ENCODE results near the gene ADGRG2.
"Not testable (repeated sequence)": the region's sequence is repeated elsewhere in the genome, so short reads cannot be mapped to it uniquely, and the experiment has no call there.

Gene ADGRG2

DNA sequence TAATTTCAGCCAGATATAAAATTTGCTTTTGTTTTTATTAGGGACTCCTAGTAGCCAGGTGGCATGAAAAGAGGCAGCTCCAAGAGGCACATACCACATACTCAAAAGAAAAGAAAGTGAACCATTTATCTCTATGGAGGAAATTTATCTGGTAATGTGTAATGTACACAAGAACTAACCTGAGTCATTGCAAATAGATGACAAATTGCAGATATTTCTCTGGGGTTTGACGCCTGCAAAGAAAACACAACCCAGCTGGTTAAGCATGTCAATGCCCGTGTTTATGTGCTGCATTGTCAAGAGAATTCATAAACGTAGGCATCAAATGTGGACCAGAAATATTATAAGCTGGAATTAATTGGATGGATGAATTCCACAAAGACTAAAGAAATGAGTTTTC, 91.5 kb downstream of the ADGRG2 start:
- TF ChIP-seq, protein P1, sequence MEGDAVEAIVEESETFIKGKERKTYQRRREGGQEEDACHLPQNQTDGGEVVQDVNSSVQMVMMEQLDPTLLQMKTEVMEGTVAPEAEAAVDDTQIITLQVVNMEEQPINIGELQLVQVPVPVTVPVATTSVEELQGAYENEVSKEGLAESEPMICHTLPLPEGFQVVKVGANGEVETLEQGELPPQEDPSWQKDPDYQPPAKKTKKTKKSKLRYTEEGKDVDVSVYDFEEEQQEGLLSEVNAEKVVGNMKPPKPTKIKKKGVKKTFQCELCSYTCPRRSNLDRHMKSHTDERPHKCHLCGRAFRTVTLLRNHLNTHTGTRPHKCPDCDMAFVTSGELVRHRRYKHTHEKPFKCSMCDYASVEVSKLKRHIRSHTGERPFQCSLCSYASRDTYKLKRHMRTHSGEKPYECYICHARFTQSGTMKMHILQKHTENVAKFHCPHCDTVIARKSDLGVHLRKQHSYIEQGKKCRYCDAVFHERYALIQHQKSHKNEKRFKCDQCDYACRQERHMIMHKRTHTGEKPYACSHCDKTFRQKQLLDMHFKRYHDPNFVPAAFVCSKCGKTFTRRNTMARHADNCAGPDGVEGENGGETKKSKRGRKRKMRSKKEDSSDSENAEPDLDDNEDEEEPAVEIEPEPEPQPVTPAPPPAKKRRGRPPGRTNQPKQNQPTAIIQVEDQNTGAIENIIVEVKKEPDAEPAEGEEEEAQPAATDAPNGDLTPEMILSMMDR (IDR thresholded peaks at IDR 0.05; ENCODE audit: low read depth, low read length): no peak
- no peak overlapping the region for H3K4me3 ChIP-seq (ENCODE audit: low read depth, low read length)

DNA sequence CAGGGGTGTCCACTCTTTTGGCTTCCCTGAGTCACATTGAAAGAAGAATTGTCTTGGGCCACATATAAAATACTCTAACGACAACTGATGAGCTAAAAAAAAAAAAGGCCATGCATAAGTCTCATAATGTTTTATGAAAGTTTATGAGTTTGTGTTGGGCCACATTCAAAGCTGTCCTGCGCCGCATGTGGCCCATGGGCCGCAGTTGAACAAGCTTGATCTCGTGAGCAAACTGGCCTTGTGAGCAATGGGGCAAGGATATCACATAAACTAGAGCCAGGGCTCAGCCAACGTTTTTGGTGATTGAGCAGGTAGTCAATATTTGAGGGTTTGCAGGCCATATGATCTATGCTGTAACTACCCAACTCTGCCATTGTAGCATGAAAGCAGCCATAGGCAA, 93.7 kb downstream of the ADGRG2 start:
- H3K4me3 ChIP-seq (ENCODE audit: low read depth, low read length): no peak overlapping the region
- TF ChIP-seq, protein P1 (IDR thresholded peaks at IDR 0.05; ENCODE audit: low read depth, low read length): no peak

DNA sequence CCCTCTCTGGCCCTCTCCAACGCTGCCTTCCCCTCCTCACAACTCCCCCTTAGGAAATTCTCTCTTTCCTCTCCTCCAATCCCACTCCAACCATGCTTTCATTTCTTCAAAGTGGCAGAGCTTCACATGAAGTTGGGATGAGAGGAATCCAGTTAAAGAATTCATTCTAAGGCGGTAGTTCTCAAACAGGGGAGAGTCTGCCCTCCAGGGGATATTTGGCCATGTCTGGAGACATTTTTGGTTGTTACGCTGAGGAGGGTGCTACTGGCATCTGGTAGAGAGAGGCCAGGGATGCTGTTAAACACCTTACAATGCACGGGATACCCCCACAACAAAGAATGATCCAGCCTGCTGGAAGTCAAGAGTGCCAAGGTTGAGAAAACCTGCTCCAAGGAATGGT, 97.9 kb downstream of the ADGRG2 start:
- no peak overlapping the region for H3K4me3 ChIP-seq (ENCODE audit: low read depth, low read length)
- TF ChIP-seq, protein P1 (IDR thresholded peaks at IDR 0.05; ENCODE audit: low read depth, low read length): no peak

DNA sequence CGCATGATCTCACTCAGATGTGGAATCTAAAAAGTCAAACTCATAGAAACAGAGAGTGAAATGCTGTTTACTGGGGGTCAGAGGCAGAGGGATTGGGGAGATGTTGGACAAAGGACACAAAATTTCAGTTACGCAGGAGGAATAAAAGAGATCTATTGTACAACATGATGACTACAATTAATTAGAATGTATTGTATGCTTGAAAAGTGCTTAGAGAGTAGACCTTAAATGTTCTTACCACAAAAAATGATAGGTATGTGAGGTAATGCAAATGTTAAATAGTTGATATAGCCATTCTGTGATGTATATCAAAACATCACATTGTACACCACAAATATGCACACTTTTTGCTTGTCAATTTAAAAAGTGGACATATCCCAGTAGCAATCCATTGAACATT, 102.3 kb downstream of the ADGRG2 start:
- no peak overlapping the region for H3K4me3 ChIP-seq (ENCODE audit: low read depth, low read length)
- TF ChIP-seq, protein P1 (IDR thresholded peaks at IDR 0.05; ENCODE audit: low read depth, low read length): no peak

DNA sequence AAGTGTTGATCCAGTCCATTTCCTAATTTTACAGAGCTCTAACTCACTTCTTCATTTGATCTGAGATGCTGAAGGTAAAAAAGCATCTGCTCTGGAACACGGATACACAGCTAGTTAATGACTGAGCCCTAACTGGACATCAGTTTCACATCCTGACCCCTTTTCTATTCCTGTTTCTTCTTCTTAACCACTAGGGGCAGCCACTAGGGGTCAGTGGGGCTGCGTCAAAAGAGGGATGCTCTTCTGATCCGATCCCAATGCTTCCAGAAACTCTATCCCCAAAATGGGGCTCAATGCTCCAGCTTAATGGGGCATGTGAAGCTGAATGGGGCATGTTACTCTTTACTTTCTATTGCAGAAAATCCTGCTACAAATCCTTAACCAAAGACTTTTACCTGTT, 105.0 kb downstream of the ADGRG2 start:
- TF ChIP-seq, protein P1 (IDR thresholded peaks at IDR 0.05; ENCODE audit: low read depth, low read length): peak; percentile 45; the same call in 1 of the 2 replicates

DNA sequence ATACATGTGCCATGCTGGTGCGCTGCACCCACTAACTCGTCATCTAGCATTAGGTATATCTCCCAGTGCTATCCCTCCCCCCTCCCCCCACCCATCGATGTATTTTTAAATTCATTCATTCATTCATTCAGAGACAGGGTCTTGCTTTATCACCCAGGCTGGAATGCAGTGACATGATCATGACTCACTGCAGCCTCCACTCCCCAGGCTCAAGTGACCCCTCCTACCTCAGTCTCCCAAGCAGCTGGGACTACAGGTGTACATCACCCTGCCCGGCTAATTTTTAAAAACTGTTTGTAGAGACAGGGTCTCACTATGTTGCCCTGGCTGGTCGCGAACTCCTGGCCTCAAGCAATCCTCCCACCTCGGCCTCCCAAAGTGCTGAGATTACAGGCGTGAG, 105.7 kb downstream of the ADGRG2 start:
- H3K4me3 ChIP-seq (ENCODE audit: low read depth, low read length): not testable (repeated sequence)

More for the DNA sequence above, 105.0 kb downstream of the ADGRG2 start:
- H3K4me3 ChIP-seq (ENCODE audit: low read depth, low read length): no peak overlapping the region

DNA sequence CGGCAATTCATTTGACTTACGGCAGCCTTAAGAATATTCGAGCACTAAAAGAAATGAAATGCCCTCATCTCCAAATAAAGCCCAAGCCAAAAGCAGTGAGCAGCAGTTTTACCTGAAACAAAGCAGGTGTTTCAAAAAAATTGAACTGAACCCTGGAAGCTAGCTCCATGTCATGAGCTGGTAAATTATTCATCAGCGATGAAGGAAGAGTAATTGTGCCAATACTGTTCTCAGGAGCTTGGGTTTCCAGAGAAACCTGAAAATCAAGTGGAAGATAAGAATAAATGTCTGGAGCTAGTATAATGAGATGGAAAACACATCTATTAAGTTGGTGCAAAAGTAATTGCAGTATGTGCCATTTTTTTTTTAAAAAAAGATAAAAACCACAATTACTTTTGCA, 114.4 kb downstream of the ADGRG2 start:
- no peak overlapping the region for H3K4me3 ChIP-seq (ENCODE audit: low read depth, low read length)
- TF ChIP-seq, protein P1 (IDR thresholded peaks at IDR 0.05; ENCODE audit: low read depth, low read length): no peak

DNA sequence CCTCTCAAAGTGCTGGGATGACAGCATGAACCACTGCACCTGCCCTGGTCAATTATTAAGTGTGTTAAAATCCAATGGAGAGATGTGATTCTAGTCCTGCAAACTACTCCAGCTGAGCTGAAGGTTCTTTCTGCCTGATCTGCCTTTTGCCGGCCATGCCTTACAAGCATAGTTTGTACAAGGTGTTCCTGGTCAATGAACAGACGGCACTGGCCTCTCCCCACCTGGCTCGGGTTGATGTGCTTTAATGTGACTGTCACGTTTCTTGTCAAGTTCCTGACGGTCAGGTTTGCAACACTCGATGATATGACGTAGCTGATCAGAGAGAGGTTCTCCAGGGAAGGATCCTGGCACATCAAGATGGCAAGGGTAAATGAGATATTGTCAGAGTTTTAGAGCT, 115.3 kb downstream of the ADGRG2 start:
- TF ChIP-seq, protein P1 (IDR thresholded peaks at IDR 0.05; ENCODE audit: low read depth, low read length): no peak
- H3K4me3 ChIP-seq (ENCODE audit: low read depth, low read length): no peak overlapping the region
